ENCODE data around the gene PHF23. TPM values are rescaled to one million over a fixed set of nuclear protein-coding genes. Genes with fewer than 3 reads are reported as not detected.

PHF23 gene
- total and polyA plus RNA-seq, 9 of the 15 experiments (the other 6 are each of a cell fraction or from before 2014, with no cell fraction given) = 7.4 to 87.5 (median 33.7) TPM

DNA sequence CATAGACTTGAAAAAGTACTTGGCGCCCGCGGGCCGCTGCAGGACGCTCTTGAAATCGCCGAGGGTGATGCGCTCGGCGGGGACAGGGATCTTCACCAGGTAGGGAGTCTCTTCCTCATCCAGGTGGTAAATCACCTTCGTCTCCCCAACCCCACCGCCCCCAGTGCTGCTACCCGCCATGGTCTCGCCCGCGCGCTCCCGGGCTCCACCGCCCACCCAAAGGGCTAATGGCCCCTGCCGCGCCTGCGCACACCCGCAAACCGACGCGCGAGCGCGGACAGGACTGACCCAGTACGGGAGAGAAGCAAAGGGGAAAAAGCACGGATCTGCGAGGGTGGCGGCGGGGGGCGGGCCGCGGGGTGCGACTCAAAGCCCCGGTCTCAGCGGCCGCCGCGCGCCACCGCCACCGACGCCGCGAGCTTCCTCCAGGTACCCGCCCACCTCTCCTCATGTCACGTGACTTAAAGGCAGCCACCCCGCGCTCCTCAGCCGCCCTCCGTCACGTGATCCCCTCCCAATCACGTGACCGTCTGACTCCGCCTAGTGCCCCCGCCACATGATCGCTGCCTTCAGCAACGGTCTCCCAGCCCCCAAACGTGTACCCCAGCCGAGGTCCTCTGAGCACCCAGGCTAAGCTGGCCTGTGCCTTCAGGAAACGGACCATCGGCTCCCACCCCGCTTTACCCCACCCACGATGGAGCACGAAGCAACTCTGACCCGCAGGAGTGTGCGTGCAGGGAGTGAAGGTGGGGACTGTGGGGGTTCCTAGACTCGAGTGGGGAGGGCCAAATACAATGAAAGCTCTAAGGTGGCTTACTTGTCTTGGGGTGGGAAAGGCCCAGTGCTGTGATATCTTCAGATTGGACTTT, 4.9 kb downstream of the PHF23 start, which contains the start of gene DVL2 (continued):
- TF ChIP-seq, protein P1, sequence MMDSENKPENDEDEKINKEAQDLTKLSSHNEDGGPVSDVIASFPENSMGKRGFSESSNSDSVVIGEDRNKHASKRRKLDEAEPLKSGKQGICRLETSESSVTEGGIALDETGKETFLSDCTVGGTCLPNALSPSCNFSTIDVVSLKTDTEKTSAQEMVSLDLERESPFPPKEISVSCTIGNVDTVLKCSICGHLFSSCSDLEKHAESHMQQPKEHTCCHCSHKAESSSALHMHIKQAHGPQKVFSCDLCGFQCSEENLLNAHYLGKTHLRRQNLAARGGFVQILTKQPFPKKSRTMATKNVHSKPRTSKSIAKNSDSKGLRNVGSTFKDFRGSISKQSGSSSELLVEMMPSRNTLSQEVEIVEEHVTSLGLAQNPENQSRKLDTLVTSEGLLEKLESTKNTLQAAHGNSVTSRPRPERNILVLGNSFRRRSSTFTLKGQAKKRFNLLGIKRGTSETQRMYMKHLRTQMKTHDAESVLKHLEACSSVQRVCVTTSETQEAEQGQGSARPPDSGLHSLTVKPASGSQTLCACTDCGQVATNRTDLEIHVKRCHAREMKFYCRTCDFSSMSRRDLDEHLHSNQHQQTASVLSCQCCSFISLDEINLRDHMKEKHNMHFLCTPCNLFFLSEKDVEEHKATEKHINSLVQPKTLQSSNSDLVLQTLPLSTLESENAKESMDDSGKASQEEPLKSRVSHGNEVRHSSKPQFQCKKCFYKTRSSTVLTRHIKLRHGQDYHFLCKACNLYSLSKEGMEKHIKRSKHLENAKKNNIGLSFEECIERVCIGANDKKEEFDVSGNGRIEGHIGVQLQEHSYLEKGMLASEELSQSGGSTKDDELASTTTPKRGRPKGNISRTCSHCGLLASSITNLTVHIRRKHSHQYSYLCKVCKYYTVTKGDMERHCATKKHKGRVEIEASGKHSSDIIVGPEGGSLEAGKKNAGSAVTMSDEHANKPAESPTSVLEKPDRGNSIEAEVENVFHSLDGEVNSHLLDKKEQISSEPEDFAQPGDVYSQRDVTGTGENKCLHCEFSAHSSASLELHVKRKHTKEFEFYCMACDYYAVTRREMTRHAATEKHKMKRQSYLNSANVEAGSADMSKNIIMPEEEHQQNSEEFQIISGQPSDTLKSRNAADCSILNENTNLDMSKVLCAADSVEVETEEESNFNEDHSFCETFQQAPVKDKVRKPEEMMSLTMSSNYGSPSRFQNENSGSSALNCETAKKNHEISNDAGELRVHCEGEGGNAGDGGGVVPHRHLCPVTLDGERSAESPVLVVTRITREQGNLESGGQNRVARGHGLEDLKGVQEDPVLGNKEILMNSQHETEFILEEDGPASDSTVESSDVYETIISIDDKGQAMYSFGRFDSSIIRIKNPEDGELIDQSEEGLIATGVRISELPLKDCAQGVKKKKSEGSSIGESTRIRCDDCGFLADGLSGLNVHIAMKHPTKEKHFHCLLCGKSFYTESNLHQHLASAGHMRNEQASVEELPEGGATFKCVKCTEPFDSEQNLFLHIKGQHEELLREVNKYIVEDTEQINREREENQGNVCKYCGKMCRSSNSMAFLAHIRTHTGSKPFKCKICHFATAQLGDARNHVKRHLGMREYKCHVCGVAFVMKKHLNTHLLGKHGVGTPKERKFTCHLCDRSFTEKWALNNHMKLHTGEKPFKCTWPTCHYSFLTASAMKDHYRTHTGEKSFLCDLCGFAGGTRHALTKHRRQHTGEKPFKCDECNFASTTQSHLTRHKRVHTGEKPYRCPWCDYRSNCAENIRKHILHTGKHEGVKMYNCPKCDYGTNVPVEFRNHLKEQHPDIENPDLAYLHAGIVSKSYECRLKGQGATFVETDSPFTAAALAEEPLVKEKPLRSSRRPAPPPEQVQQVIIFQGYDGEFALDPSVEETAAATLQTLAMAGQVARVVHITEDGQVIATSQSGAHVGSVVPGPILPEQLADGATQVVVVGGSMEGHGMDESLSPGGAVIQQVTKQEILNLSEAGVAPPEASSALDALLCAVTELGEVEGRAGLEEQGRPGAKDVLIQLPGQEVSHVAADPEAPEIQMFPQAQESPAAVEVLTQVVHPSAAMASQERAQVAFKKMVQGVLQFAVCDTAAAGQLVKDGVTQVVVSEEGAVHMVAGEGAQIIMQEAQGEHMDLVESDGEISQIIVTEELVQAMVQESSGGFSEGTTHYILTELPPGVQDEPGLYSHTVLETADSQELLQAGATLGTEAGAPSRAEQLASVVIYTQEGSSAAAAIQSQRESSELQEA (IDR thresholded peaks at IDR 0.05; ENCODE audit: low read depth) = no peak
- TF ChIP-seq, protein P2, sequence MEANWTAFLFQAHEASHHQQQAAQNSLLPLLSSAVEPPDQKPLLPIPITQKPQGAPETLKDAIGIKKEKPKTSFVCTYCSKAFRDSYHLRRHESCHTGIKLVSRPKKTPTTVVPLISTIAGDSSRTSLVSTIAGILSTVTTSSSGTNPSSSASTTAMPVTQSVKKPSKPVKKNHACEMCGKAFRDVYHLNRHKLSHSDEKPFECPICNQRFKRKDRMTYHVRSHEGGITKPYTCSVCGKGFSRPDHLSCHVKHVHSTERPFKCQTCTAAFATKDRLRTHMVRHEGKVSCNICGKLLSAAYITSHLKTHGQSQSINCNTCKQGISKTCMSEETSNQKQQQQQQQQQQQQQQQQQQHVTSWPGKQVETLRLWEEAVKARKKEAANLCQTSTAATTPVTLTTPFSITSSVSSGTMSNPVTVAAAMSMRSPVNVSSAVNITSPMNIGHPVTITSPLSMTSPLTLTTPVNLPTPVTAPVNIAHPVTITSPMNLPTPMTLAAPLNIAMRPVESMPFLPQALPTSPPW (CRISPR knock-in tag; IDR thresholded peaks at IDR 0.05) = peak; percentile 72
- TF ChIP-seq GATA2 (CRISPR knock-in tag; IDR thresholded peaks at IDR 0.05) (no peak), POLR2A (conservative IDR thresholded peaks at IDR 0.05) (peak; percentile 86)
- TF ChIP-seq, protein P3, sequence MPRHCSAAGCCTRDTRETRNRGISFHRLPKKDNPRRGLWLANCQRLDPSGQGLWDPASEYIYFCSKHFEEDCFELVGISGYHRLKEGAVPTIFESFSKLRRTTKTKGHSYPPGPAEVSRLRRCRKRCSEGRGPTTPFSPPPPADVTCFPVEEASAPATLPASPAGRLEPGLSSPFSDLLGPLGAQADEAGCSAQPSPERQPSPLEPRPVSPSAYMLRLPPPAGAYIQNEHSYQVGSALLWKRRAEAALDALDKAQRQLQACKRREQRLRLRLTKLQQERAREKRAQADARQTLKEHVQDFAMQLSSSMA (CRISPR knock-in tag; IDR thresholded peaks at IDR 0.05) = peak; percentile 92
- TF ChIP-seq, protein P4, sequence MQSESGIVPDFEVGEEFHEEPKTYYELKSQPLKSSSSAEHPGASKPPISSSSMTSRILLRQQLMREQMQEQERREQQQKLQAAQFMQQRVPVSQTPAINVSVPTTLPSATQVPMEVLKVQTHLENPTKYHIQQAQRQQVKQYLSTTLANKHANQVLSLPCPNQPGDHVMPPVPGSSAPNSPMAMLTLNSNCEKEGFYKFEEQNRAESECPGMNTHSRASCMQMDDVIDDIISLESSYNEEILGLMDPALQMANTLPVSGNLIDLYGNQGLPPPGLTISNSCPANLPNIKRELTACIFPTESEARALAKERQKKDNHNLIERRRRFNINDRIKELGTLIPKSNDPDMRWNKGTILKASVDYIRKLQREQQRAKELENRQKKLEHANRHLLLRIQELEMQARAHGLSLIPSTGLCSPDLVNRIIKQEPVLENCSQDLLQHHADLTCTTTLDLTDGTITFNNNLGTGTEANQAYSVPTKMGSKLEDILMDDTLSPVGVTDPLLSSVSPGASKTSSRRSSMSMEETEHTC (IDR thresholded peaks at IDR 0.05) = peak; percentile 96
- TF ChIP-seq, protein P5, sequence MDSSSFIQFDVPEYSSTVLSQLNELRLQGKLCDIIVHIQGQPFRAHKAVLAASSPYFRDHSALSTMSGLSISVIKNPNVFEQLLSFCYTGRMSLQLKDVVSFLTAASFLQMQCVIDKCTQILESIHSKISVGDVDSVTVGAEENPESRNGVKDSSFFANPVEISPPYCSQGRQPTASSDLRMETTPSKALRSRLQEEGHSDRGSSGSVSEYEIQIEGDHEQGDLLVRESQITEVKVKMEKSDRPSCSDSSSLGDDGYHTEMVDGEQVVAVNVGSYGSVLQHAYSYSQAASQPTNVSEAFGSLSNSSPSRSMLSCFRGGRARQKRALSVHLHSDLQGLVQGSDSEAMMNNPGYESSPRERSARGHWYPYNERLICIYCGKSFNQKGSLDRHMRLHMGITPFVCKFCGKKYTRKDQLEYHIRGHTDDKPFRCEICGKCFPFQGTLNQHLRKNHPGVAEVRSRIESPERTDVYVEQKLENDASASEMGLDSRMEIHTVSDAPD (CRISPR knock-in tag; IDR thresholded peaks at IDR 0.05) = no peak
- TF ChIP-seq, protein P6, sequence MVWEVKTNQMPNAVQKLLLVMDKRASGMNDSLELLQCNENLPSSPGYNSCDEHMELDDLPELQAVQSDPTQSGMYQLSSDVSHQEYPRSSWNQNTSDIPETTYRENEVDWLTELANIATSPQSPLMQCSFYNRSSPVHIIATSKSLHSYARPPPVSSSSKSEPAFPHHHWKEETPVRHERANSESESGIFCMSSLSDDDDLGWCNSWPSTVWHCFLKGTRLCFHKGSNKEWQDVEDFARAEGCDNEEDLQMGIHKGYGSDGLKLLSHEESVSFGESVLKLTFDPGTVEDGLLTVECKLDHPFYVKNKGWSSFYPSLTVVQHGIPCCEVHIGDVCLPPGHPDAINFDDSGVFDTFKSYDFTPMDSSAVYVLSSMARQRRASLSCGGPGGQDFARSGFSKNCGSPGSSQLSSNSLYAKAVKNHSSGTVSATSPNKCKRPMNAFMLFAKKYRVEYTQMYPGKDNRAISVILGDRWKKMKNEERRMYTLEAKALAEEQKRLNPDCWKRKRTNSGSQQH (CRISPR knock-in tag; IDR thresholded peaks at IDR 0.05) = peak; percentile 95
- TF ChIP-seq, protein P7, sequence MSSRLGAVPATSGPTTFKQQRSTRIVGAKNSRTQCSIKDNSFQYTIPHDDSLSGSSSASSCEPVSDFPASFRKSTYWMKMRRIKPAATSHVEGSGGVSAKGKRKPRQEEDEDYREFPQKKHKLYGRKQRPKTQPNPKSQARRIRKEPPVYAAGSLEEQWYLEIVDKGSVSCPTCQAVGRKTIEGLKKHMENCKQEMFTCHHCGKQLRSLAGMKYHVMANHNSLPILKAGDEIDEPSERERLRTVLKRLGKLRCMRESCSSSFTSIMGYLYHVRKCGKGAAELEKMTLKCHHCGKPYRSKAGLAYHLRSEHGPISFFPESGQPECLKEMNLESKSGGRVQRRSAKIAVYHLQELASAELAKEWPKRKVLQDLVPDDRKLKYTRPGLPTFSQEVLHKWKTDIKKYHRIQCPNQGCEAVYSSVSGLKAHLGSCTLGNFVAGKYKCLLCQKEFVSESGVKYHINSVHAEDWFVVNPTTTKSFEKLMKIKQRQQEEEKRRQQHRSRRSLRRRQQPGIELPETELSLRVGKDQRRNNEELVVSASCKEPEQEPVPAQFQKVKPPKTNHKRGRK (tag; IDR thresholded peaks at IDR 0.05) = no peak

Measured in K562 (cell line).